Skeletal muscle tissue (tissue), 4 donors: Measurements from ENCODE around the gene CIAO3. TPM values are rescaled to one million over a fixed set of nuclear protein-coding genes. Genes with fewer than 3 reads are reported as not detected.

Experiments
- H3K27ac ChIP-seq: one replicate; pipeline ENCODE4 v1.7.0; 2013; ENCODE audit warnings: mild to moderate bottlenecking, low read depth, low read length, inconsistent platforms
- H3K27me3 ChIP-seq, 3 donors: one replicate each; pipeline ENCODE4 v1.7.0; 2013; ENCODE audit warnings: low read length in 3 of 3; ENCODE audit not compliant: control insufficient read depth in 3 of 3, insufficient read depth in 3 of 3
- H3K36me3 ChIP-seq, 3 donors: one replicate each; pipeline ENCODE4 v1.7.0; 2013; ENCODE audit warnings: low read length in 3 of 3; ENCODE audit not compliant: control insufficient read depth in 3 of 3, insufficient read depth in 3 of 3
- H3K4me1 ChIP-seq, 3 donors: one replicate each; pipeline ENCODE4 v1.7.0; 2013; ENCODE audit warnings: low read length in 3 of 3, mild to moderate bottlenecking in 3 of 3; ENCODE audit not compliant: control insufficient read depth in 3 of 3, insufficient read depth in 3 of 3
- H3K4me3 ChIP-seq, 3 donors: one replicate each; pipeline ENCODE4 v1.7.0; 2013; ENCODE audit warnings: low read length in 3 of 3
- H3K9ac ChIP-seq, 3 donors: one replicate each; pipeline ENCODE4 v1.7.0; 2013; ENCODE audit warnings: low read length in 3 of 3, mild to moderate bottlenecking in 3 of 3, moderate library complexity in 2 of 3, low read depth in 1 of 3
- H3K9me3 ChIP-seq, 3 donors: one replicate each; pipeline ENCODE4 v1.7.0; 2013; ENCODE audit warnings: low read length in 3 of 3; ENCODE audit not compliant: control insufficient read depth in 3 of 3
- total RNA-seq: library from RNA; depleted of rRNA; stranded (reverse); fragments of >200 nt; gene quantifications from one replicate; pipeline ENCODE4 v1.2.3, GENCODE V29; 2014
- donor health status: Osteomylitis.

The CIAO3 gene
- total RNA-seq, 1 donor from 2014 or later, result 43.3 TPM

DNA sequence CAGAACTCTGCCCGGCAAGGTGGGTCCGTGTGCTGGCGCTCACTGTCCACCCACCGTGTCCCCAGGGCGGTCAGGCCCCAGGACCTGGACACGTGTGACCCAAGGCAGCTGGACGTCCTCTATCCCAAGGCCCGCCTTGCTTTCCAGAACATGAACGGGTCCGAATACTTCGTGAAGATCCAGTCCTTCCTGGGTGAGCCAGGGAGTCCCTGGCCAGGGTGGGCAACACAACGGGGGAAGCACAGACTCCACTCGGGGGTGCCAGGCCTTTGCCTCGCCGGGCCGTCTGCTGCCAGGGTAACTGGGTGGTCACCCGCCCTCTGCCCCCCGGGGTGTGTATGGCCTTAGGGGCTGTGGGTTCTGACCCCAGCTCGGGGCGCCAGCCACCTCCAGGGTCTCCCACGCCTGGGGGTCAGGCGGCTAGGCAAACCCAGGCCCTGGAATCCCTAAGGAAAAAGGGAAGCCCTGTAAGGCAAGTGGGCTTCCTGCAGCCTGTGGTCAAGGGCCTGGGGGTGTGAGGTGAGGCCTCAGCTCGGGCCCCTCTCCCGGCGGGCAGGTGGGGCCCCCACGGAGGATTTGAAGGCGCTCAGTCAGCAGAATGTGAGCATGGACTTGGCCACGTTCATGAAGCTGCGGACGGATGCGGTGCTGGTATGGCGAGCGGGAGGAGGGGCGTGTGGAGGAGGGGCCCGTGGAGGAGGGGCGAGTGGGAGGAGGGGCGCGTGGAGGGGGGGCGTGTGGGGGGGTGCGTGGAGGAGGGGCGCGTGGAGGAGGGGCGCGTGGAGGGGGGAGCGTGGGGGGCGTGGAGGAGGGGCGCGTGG is 26.2 kb upstream of the CIAO3 start:
- Histone ChIP-seq H3K27me3 (peaks cover 8 to 33% (median 30%) of the 10 kb centered on the region in 3 donors), H3K36me3 (no peaks in the 10 kb centered on the region), H3K9ac (no peak overlapping the region), H3K9me3 (no peaks in the 10 kb centered on the region), H3K4me1 (no peaks in the 10 kb centered on the region), H3K4me3 (no peak overlapping the region), H3K27ac (no peak overlapping the region)

DNA sequence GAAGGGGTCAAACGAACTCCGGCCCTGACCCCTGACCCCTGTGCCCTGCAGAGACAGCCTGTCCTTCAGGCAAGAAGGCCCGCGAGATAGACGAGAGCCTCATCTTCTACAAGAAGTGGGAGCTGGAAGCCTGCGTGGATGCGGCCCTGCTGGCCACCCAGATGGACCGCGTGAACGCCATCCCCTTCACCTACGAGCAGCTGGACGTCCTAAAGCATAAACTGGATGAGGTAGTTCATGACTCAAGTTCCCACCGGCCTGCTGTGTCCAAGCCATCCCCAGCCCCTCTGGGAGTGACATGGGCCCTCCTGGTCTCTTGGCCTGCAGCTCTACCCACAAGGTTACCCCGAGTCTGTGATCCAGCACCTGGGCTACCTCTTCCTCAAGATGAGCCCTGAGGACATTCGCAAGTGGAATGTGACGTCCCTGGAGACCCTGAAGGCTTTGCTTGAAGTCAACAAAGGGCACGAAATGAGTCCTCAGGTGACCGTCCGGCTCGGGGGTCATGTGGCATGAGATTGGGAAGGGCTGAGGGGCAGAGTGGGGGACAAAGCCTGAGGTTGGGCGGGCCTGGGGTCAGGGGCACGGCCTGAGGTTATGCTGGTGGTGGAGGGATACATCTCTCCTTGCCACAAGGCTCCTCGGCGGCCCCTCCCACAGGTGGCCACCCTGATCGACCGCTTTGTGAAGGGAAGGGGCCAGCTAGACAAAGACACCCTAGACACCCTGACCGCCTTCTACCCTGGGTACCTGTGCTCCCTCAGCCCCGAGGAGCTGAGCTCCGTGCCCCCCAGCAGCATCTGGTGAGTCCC is 25.4 kb upstream of the CIAO3 start:
- Histone ChIP-seq H3K27ac (no peak overlapping the region), H3K4me3 (no peak overlapping the region), H3K4me1 (no peaks in the 10 kb centered on the region), H3K9ac (no peak overlapping the region), H3K27me3 (peaks cover 8 to 34% (median 32%) of the 10 kb centered on the region in 3 donors), H3K9me3 (no peaks in the 10 kb centered on the region), H3K36me3 (no peaks in the 10 kb centered on the region)

DNA sequence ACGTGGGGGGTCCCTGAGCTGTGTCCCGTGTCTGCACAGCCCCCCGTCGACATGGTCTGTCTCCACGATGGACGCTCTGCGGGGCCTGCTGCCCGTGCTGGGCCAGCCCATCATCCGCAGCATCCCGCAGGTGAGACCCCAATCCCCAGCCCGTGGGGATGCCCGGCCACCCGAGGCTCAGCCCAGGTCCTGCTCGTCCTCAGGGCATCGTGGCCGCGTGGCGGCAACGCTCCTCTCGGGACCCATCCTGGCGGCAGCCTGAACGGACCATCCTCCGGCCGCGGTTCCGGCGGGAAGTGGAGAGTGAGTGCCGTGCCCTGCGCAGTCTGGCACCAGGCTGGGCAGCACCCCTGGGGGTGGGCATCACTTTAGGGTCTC is 24.7 kb upstream of the CIAO3 start:
- H3K27ac ChIP-seq, result no peak overlapping the region
- no peaks in the 10 kb centered on the region for H3K36me3 ChIP-seq
- no peaks in the 10 kb centered on the region for H3K9me3 ChIP-seq
- H3K9ac ChIP-seq, result no peak overlapping the region
- no peaks in the 10 kb centered on the region for H3K4me1 ChIP-seq
- H3K4me3 ChIP-seq, result no peak overlapping the region
- H3K27me3 ChIP-seq, result peaks cover 8 to 40% (median 35%) of the 10 kb centered on the region in 3 donors

- no peaks in the 10 kb centered on the region for H3K9me3 ChIP-seq
- H3K27me3 ChIP-seq, result peaks cover 8 to 41% (median 35%) of the 10 kb centered on the region in 3 donors
- no peak overlapping the region for H3K27ac ChIP-seq
- H3K9ac ChIP-seq, result no peak overlapping the region
- no peaks in the 10 kb centered on the region for H3K36me3 ChIP-seq
- no peaks in the 10 kb centered on the region for H3K4me1 ChIP-seq
- H3K4me3 ChIP-seq, result no peak overlapping the region
Observed at GRCh38 chr16:764848-765487, 24.2 kb upstream of the CIAO3 start.

GRCh38 chr16:764184-764750 is 23.5 kb upstream of the CIAO3 start:
- no peak overlapping the region for H3K4me3 ChIP-seq
- H3K4me1 ChIP-seq, result no peaks in the 10 kb centered on the region
- peaks cover 8 to 37% (median 31%) of the 10 kb centered on the region in 3 donors for H3K27me3 ChIP-seq
- H3K9me3 ChIP-seq, result no peaks in the 10 kb centered on the region
- H3K36me3 ChIP-seq, result no peaks in the 10 kb centered on the region
- H3K27ac ChIP-seq, result no peak overlapping the region
- H3K9ac ChIP-seq, result no peak overlapping the region

- Histone ChIP-seq H3K27me3 (peaks cover 5 to 33% (median 28%) of the 10 kb centered on the region in 3 donors), H3K4me1 (no peaks in the 10 kb centered on the region), H3K9me3 (no peaks in the 10 kb centered on the region), H3K36me3 (no peaks in the 10 kb centered on the region), H3K27ac (no peak overlapping the region), H3K4me3 (no peak overlapping the region), H3K9ac (no peak overlapping the region)
Observed at GRCh38 chr16:763369-764183, 22.8 kb upstream of the CIAO3 start.

DNA sequence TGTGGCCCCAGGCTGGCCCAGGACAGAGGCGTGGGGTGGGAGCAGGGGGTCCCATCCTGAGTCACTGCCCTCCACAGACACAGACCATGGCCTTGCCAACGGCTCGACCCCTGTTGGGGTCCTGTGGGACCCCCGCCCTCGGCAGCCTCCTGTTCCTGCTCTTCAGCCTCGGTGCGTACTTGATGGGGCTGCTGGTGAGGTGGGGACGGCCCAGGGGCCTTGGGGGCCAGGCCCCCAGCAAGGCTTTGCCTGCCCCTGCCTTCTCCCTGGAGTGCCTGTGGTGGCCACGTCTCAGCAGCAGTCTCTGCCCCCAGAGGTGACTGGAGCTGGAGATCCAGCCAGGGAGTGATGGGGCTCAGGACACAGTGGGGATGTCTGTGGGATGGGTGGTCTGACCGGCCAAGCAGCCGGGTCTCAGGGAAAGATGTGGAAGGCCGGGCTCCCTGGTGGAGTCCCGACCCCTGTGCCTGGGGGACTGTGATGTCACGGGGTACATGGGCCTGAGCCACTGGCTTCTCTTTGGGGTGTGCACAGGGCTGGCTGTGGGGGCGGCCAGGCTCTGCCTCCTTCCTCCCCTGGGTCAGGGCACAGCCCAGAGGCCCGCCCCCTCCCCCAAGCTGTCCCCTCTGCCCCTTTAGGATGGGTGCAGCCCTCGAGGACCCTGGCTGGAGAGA is 21.9 kb upstream of the CIAO3 start:
- peaks cover 5 to 31% (median 28%) of the 10 kb centered on the region in 3 donors for H3K27me3 ChIP-seq
- H3K9ac ChIP-seq, result no peak overlapping the region
- no peaks in the 10 kb centered on the region for H3K9me3 ChIP-seq
- no peaks in the 10 kb centered on the region for H3K4me1 ChIP-seq
- no peak overlapping the region for H3K27ac ChIP-seq
- H3K36me3 ChIP-seq, result no peaks in the 10 kb centered on the region
- no peak overlapping the region for H3K4me3 ChIP-seq

GRCh38 chr16:761625-762513 is 21.1 kb upstream of the CIAO3 start:
- Histone ChIP-seq H3K9ac (no peak overlapping the region), H3K27ac (no peak overlapping the region), H3K27me3 (peaks cover 4 to 31% (median 28%) of the 10 kb centered on the region in 3 donors)

More at GRCh38 chr16:761625-762513, 21.1 kb upstream of the CIAO3 start:
- Histone ChIP-seq H3K4me1 (no peaks in the 10 kb centered on the region), H3K4me3 (no peak overlapping the region), H3K36me3 (no peaks in the 10 kb centered on the region), H3K9me3 (no peaks in the 10 kb centered on the region)
